GM11168 (cell line): ENCODE results near the gene FATE1.

ENCODE experiments used
- in situ Hi-C: fragments of 300-500 bp; cut with MboI; formaldehyde crosslinking; loops from one replicate; pipeline ENCODE4 v1.12.0; 2022; ENCODE audit warnings: low sequenced_read_pairs; ENCODE audit not compliant: unreplicated experiment

FATE1 gene

DNA sequence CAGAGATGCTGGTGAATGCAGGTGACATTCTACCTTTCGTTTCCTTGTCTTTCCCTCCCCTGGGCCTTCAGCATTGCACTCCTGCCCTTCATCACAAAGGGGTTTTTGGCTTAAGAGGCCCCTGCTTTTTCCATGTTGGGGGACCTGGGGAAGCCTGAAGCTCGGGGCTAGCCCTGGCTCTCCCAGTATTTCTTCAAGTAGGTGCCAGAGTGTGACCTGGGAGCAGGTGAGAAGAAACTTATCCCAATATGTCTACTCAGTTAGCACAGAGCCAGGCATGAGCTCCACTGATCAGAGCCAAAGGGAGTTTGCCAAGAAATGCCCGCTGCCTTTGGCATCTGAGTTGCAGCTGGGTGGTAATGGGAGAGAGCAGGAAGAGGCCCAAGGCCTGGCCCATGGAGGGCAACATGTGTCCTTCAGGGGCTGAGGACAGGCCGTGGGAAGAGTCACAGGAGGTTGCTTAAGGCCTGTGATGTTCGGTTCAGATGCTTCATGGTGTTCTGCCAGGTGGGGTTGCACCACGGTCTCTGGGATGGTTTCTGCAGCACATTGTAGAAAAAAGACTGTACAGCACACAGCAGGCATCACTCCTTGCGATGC lies 13.0 kb upstream of the FATE1 start:
- in situ Hi-C loops, result no loop called here

DNA sequence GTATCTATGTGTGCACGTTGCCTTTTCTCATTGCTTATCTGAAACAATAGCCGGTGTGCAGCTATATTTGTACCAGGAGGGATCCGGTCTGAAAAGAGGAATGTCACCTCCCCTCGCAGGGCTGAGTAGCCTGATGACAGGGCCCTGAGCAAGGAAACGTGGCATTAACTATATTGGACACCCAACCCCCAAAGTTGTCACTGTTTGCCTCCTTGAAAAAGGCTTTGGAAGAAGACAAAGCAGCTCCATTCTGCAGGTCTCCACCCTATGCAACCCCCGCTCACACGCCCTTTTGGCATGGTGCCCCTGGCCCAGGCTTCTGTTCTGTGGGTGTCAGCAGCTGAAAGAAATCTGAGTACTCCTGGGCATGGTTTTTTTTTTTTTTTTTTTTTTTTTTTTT lies 12.3 kb upstream of the FATE1 start:
- in situ Hi-C loops, result no loop called here

DNA sequence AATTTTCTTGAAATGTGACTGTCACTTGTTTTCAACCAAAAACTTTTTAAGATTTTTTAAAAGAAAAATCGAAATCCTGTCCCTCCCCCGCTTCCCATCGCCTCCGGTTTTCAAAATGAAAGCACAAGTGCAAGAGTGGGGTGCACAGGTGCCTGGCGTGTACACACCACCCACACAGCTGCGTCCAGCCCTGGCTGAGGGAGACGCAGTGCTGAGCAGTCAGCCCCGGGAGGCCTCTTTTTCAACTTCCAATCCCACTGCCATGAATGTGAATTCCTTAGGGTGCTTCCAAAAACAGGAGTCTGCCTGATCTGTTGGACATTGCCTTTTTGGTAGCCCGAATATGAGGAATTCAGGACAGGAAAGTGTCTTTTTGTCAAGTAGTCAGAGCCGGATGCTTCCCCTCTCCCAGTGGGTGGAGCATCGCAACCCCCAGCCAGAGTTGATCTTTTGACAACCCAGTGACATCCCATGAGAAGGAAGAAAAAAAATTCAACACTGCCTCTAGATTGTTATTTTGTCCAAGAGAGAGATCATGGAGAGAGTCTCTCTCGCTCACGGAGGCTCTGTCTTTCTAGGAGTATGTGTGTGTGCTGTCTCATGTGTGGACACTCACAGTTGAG lies 11.7 kb upstream of the FATE1 start:
- in situ Hi-C loops, result no loop called here

DNA sequence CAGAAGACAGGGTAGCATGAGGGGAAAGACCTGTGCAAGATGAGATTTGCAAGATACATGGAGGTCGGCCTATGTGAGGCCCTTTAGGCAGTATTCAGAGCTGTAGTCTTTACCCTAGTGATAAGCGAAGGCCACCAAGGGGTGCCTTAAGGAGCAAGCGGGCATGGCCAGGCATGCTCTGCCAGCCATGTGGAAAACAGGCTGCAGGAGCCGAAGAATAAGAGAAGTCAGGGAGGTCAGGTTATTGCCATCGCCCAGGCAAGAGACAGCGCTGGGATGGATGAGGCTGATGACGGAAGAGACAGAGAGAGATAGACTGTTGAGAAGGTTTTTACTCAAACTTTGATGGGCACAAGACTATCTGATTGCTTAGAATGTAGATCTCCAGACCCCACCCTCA lies 7.0 kb upstream of the FATE1 start:
- in situ Hi-C loops, result no loop called here

DNA sequence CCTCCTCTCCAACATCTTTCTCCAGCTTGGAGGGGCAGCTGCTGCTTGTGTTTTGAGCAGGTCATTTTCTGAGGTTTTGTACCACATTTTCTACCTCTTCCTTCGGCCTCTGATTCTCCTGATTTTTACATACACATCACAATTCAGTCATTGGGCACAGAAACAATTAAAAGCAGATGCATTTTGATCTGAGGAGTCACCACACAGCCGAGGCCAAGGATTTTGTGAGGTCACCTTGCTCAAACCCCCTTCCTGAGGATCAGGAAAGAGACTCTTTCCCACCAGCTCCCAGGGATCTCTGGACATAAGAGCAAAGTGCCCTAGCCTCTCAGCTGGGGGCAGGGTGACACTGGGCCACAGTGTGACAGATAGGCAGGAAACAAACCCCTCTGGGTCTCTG lies 5.4 kb upstream of the FATE1 start:
- in situ Hi-C loops, result no loop called here

DNA sequence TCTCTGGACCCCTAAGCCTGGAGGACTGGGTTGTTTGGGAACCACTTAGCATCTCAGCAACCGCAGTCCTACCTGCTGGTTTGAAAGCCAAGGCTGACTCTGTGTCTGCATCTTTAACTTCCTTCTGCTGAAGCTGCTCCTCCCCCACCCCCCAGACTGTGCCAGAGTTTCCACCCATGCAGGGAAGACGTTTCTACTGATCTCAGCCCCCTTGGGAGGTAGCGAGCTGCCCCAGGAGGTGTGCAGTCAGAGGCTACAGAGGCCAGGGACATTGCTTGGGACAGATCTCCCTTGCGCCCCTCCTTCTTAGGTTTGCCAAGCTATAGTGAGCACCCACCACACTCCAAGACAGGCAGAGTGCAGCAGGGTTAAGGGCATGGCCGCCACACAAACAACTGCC lies 4.7 kb upstream of the FATE1 start:
- in situ Hi-C loops, result no loop called here

DNA sequence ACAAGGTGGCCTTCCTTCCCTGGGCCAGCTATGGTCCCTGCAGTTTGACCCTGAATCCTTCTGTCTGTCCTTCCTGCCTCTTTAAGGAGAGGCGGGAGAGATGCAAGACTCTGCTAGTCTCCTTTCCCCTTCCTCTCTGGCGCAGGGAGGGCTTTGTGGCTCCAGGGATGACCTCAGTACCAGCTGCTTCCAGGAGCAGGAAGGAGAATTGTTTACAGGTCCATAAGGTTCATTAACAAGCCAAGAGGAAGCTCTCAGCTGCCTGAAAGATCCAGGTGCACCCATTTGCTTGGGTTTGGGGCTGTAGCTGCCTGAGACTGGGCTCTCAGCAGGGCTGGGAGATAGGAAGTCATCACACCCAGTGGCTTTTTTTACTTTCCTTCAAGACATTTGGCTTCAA lies 4.0 kb upstream of the FATE1 start:
- in situ Hi-C loops, result no loop called here

DNA sequence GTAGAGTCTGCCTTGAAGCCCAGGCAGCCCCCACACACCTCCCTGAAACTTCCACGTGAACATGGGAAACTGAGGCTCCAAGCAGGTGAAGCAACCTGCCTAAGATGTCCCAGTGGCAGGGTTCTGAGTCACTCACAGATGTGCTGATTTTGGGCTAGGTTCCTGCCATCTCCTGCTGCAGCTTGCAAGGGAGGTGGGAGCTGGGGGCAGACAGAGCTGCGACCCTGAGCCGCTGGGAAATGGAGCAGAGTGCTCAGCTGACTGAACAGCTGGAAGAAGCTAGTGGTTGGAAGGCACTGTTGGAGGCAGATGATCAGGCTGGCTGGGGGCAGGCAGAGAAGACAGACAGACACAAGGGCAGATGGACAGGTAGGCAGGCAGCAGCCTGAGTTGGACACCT lies 3.6 kb upstream of the FATE1 start:
- in situ Hi-C loops, result no loop called here

DNA sequence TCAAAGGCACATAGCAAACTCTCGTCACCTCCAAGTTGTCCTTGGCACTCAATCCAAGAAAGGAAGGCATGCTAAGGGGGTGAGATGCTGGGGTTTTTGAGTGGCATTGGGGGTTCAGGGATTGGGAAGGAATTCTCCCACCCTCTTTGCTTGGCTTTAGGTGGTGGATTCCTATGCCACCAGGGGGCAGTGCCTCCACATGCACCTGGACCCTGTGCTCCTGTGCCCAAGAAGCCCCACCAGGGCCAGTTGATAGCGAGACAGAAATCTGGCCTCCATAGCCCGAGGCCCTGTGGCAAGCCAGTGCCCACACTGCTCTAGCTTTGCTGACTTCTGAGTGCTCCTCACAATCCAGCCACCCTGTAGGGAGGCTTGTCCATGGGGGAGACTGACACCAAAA lies 2.0 kb upstream of the FATE1 start:
- in situ Hi-C loops, result no loop called here

DNA sequence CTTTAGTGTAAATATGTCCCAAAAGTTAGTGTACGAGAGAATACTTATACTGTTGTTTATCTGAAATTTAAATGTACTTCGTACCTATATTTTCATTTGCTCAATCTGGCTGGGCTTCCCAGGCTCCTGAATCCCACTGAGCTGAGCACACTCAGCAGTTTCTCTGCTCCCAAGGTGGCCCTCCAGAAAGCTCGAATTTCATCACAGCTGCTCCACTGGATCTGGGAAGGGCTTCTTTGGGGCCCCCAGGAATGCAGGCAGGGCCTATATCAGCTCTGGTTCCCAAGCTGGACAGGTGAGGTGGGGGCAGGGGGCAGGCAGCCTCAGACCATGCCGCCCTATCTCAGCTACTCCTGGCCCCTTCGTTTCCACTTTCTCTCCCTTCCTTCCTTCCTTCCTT lies 1.5 kb upstream of the FATE1 start:
- in situ Hi-C loops, result no loop called here

DNA sequence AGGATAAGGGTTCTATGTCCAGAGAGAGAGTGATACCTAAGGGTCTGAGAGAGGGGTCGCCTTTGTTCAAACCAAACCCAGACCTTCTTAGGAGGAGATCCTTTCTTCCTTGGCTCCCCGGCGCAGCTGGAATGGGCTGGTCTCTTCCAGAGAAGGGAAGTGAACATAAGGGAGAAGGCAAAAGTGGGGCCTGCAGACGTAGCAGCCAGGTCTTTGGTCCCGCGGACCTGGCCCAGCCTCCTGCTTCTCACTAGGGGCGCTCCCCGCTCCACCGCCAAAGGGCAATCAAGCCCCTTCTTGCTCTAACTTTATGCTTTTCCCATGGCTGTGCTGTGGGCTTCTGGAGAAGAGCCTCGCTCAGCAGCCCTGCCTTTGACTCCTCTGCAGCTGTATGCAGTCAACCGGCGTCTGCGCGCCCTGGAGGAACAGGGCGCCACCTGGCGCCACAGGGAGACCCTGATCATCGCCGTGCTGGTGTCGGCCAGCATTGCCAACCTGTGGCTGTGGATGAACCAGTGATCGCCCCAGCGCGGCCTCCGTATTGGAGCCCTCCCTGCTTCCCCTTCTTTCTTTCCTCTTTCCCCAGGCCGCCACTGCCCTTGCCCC lies 6.5 kb downstream of the FATE1 start:
- in situ Hi-C loops, result no loop called here

DNA sequence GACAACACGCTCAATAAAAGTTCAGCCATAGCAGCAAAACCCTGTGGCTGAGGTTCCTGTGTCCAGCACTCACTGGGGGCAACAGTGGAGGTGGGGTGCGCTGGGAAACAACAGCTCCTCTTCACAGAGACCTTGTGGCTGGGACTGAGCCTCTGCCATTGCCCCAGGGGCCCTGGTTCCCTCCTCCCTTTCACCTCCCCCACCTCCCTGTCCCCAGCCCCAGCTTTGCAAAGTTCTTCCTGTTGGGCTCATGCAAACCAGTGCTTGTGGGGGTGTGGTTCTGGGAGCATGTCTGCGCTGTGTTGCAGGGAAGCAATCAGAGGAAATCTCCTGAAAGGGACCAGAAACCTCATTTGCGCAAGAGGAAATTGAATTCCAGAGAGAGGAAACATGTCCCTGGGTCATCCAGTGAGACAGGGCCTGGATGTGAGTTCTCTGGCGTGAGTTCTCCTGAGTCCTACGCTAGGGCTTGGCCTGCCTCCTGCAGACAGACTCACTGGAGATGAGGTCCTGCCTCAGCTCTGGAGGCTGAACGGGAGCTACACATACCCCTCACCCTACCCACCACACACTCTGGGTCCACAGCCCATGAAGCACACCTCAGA lies 7.4 kb downstream of the FATE1 start:
- in situ Hi-C loops, result no loop called here

DNA sequence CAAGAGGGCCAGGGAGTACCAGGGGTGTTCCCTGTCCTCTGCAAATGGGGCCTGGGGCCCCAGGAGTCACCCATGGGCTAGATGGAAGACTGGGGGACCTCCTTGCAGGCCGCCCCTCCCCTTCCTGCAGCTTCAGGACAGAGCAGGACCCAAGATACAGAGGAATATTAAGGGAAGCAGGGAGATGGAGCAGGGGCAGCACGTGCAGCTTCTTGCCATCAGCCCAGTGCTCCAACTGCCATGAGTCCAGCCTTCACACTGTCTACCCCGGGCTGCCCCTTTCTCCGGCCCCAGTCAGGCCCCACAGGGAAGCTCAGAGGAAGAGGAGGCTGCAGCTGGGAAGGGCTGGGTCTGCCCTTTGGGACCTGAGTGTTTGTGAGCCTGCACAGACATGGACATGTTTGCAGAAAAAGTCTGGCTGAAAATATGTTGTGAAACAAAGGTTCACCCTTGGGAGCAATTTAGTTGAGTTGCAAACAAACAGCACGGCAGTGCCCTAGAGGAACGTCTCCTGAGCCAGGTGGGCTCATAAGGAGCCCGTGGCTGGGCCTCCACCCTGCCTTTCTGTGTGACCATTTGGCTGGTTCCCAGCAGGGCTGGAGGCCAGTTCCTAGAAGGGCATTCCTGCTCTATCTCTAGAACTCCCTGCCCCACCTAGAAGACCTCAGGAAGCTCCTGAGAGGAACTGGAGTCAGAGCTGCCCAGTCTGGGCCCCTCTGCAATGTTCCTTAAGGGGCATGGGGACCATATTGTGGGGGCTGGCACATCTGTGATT lies 8.9 kb downstream of the FATE1 start:
- in situ Hi-C loops, result no loop called here

DNA sequence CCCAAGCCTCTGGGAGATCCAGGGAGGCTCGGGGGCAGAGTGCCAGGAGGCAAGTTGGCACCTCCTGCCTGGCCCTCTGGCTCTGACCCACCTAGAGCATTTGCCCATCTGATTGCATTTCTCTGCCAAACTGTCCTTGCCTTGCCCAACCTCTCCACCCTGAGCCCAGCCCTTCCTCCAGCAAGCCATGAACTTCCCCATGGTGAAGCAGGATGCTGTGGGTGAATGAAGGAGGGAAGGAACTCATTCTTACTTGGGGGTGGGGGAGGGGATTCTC lies 9.4 kb downstream of the FATE1 start:
- in situ Hi-C loops, result no loop called here

DNA sequence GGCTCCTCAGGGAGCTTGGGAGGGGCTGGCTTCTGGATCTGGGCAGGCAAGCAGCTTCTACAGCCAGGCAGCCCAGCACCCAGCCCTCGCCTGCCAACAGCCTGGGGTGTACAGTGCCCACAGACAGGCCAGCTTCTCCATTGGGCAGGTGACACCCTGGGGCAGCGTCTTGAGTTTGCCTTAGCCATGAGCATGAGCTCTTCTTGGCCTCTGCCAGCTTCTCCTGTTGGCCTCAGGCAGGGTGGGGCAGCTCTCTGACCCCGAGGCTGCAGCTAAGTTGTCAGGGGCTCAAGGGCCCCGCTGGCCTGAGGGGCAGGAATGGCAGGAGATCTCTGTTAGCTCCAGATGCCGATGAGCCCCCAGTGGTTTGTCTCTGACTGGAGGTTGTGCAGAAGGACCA lies 10.9 kb downstream of the FATE1 start:
- in situ Hi-C loops, result no loop called here

DNA sequence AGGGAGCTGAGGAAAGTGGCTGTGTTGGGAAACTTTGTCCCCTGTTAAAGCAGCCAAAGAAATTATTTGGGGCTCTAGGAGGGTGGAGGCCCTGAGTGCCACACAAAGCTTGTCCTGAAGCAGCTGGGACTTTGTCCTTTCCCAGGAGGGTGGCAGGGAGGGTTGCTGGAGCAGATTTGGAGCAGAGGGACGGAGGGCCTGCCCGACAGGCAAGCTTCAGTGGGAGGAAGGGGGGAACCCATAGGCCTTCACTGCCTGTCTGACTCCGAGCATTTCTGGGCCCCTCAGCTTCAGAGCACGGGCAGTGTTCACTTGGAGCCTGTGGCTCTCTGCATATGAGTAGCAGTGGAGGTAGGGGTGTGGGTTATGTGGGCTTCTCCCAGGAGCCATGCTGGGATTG lies 11.5 kb downstream of the FATE1 start:
- in situ Hi-C loops, result no loop called here

DNA sequence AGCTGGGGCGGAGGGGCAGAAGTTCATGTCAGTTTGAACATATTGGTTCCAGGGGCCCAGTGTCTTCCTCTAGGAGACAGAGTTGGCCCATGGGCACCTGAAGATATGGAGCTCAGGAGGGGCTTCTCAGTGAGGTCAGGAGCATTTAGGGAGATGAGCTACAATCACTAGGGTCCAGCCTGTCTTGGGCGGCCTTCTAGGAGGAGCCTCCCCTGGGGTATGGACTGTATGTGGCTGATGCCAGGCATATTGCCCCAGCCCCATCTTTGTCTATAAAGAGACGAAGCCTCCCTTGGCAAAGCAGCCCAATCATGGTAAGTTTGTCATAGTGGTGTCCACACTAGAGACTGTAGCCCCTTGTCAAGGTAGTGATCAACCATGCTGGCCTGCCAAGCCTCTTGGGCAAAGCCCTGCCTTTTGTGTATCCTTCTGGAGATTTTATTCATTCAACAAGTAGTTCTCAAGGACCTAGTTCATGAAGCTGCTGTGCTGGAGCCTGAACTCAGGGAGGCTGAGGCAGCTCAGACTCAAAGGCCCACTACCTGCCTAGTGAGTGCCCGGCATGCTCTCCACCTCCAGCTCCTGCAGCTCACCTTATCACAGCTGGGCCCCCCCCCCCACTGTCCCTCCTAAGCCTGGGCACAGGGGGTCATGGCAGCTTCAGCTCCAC lies 13.4 kb downstream of the FATE1 start:
- in situ Hi-C loops, result no loop called here

DNA sequence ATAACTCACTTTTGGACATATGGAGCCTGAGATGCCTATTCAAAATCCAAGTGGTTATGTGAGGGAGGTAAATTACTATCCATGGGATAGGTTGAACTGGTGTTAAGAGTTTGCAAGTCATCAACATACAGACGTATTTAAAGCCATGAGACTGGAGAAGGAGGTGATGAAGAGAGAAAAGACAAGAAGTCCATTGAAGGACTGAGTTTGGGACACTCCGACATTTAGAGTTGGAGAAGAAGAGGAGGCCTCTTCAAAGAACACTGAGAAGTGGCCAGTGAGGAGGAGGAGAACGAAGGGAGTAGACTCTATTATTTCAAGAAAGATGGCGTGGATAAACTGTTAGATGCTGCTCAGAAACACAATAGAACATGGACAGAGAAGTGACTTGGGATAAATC lies 18.6 kb downstream of the FATE1 start, which contains the start of gene CNGA2:
Gene CNGA2, plus strand, starts transcription at position 301 of the 400 bp plus-strand sequence. CDS start 3,738 bp downstream, outside the sequence.
- in situ Hi-C loops, result no loop called here

DNA sequence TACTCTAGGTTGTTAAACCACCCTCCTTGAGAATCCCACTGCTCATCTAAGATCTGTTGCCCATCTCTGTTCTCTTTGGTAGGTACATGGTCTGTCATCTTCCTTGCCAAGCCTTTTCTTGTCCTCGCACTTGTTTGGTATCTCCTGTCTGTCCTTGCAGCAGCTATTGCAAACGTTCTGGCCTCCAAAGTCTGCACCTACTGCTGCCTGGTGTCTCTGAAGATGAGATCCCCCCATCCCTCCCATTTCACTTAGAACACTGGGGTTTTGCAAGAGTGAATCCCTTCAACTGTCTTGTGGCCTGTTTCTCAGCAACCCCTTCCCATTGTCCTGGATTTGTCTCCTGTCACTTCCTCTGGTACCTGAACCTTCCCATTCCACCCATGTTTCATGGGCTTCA lies 19.4 kb downstream of the FATE1 start:
- in situ Hi-C loops, result no loop called here

DNA sequence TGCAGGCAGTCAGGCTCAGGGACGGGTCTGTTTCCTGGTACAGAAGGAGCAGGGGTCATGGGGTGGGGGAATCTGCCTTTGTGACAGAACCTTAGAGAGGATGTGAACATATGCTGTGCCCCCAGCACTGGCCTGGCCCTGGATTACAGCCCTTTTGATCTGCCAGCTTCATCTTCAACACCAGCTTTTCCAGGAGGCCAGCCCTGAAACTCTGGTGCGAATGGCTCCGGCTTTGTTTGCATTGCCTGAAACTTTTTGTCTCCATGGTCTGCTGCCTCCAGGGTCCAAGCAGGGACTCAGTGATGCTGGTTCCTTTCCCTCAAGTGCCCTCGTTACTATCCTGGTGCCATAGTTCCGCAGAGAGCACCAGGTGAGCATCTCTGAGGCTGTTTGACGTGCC lies 20.9 kb downstream of the FATE1 start:
- in situ Hi-C loops, result no loop called here

DNA sequence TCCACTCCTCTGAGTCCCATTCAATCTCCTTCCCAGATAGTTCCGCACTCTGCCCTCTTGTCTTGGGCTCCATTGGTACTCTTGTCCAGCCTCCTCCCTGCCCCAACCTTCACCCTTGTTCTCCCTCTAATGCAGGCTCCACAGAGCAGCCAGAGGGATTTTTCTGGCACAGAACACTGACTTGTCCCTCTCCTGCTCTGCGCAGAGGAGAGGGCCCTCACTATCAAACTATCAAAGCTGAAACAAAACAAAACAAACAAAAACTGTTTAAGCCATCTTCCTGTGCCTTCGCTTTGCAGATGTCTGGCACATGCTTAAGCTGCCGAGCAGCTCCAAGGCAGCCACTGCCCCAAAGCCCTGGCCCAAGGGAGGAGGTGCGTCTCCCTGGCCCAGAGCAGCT lies 21.7 kb downstream of the FATE1 start:
- in situ Hi-C loops, result no loop called here
